Glomerular visceral epithelial cell (primary cell): ENCODE data around the gene RHBDL1.
A peak's percentile ranks its signal among the peaks of the same experiment; 100 is the strongest.

Experiments used
- DNase-seq: peaks from one replicate; pipeline ENCODE4 v3.0.0-alpha.2; 2016; ENCODE audit errors: extremely low spot score

Gene RHBDL1

DNA sequence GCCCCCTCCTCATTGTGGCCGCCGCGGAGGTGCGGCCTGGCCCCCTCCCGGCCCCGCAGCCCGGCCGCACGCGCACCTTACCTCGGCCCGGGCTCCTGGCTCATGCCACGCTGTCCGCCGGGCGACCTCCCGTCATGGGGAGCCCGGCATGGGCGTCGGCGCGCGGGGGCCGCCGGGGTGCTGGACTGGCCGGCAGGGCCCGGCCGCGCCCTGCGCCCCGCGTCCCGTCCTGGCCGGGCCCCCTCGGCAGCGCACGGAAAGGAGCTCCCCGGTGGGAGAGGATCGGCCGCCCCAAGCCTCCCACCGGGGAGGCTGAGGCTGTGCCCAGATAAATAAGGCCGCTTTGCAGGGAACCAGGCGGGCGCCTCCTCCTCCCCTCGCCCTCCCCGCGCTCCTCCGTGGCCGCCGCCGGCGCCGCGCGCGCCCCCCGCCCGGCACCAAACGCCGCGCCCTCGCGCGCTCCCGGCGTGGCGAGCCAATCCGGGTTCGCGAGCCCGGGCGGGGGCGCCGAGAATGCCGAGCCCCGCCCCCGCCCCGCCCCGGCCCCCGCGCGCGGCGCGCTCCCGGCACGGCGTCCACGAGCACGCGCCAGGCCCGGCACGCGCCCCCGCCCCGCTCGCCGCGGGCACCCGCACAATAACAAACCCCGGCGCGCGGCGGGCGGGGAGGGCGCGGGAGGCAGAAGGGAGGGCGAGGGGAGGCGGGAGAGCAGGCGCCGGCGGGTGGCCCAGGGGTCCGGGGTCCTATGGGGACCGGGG, 30.1 kb downstream of the RHBDL1 start, which contains the start of gene FBXL16:
Gene FBXL16 (minus strand): TSS at position 371 of the 758 bp plus-strand sequence. CDS start 8,396 bp downstream, outside the sequence.
- DNase-seq, result no peak

DNA sequence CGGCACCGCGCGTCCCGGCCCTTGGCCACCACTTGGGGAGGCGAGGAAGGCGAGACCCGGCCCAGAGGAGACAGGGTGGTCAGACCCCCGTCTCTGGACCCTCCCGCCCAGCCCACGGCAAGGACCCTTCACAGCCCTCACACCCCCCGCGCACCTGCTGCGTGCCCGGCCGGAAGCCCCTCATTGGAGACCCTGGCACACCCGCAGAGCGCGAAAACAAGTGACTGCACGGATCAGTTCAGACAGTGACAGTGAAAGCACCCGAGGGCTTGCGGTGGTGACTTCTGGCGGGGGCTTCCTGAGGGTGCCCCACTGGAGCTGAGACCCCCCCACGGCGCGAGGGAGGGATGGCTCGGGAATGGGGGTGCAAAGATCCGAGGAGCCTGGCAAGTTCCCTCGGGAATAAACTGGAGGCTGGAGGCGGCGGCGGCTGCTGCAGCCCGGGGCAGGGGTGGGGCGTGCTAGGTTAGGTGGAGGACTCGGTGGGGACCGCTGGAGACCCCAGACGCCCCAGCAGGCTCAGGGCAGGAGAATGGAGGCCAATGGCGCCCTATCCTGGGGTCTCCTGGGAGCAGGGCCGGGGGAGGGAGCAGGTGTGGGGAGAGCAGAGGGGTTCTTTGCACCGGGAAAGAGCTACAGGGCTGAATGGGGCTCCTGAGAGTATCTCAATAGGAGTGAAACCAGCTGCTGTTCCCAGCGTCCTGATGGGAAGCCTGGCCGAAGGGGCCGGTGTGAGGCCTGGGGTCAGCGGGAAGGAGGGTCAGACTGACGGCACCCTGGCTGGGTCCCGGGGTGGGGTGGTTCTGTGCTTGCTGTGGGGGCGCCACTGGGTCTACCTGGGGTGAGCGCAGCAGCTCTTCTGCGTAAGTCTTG, 31.0 kb downstream of the RHBDL1 start:
- DNase-seq, result no peak

DNA sequence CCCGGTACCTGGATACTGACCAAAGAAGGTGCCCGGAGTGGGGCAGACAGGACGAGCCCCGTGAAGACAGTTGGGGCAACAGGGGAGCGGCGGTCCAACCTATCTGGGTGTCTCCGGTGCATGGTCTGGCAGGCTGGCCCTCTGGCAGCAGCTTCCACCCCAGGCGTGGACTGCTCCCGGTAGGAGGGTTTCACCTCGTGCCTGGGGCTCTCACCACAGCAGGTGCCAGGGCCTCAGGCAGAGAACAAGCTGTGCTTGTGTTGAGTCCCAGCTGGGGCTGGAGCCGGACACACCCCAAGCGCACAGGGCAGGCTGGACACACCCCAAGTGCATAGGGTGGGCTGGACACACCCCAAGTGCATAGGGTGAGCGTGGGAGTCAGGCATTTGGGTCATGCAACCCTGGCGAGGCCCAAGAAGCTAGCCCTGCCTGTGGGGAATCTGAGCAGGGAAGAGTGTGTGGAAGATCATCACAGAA, 31.6 kb downstream of the RHBDL1 start:
- DNase-seq, result no peak

DNA sequence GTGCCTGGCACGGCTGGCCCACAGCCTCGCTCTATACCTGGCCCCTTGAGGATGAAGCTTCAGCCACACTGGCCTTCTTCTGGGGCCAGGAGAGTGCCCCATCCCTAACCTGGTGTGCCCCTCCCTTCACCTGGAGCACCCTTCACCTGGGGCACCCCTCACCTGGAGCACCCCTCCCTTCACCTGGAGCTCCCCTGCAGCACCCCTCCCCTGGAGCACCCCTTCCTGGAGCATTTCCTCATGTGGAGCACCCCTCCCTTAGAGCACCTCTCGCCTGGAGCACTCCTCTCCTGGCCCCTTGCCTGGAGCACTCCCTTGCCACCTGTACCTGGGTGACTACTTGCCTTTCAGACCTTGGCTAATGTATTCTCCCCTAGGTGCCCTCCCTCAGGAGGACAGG, 32.5 kb downstream of the RHBDL1 start:
- no peak for DNase-seq

DNA sequence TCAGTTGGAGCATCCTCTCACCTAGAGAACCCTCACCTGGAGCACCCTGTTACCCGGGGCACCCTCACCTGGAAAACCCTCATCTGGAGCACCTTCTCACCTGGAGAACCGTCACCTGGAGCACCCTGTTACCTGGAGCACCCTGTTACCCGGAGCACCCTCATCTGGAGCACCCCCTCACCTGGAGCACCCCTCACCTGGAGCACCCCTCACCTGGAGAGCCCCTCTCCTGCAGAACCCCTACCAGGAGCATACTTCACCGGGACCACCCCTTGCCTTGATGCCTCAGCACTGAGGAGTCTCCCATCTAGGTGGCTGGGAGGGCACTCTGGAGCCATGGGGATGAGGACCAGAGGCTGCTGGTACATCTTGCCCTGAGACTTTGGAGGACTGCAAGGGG, 33.5 kb downstream of the RHBDL1 start:
- DNase-seq, result no peak

DNA sequence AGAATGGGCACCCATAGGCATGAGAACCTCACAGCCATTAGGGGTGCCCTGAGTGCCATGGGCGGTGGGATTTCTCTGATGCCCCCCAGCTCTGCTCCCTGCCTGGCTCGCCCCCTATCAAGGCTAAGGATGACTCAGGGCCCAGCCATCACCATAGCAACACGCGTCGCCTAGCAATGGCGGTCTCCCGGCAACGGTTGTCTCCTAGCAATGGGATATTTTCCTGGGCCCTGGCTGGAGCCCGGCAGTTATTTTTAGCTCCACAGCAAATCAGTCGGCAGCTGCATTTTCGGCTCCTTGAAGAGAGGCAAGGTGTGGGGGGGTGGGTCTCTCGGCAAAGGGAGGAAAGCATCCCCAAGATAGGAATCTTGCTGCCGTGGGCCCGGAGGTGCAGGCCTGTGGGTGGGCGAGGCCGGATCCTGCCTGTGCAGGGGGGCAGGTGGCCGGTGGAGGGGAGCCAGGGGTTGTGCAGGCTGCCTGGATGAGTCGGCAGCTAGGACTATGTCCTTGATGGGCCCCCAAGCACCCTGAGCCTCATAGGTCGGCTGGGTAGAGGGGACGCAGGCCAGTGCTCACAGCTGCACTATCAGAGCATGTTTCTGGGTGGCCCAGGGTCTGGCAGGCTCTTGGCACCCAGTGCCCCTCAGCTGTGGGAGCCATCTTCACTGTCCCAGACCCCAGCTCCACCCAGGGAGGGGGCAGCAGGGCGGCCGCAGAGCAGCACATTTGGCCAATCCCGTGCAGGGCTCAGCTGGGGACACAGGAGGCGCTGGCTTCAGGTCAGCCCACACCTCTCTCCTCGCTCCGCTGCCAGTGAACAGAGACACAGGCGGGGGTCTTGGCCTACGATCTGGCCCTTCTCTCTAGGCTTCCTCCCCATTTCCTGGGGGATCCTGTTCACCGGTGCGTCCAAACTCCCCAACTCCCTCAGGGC, 34.4 kb downstream of the RHBDL1 start:
- DNase-seq, result peak; percentile 70

DNA sequence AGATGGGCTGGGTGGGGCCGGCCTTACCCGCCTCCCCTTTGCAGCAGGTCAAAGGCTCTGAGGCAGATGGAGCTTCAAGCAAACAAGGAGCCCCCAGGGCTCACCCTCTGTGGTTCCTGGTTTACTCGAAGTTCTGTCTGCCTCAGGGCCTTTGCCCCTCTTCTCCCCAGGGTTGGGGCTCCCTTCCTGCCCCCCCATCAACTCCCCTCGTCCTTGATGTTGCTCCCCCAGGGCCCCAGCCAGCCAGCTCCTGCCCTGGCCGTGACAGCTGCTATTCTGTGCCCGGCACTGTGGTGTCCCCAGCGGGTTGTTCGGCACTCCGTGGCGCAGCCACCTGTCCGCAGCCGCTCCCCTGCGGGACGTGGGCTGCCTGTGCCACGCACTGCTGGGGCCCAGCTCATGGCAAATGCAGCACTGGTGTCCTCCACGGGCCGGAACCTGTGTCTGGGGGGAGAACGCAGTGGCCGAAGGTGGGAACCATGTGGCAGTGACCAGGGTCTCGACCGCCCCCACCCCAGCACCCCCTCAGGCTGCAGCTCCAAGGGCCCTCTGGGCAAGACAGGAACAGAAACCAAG, 35.1 kb downstream of the RHBDL1 start:
- no peak for DNase-seq

DNA sequence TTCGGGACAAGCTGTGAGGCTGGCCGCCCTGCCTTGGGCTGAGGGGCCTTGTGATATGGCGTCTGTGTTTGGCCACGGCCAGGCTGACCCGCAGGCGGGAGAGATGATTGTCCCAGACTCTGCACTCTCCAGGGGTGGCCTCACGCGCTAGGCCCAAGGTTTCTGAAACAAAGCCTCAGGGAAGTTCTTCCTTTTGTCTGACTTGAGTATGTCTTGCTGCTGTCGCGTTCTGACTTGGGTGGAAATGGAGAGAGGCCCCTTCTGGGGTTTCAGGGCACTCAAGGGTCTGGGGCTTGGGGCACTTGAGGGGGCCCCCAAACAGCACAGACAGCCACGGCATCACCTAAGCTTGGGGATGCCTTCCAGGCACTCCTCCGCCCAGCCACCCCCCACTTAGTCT, 35.6 kb downstream of the RHBDL1 start:
- no peak for DNase-seq

DNA sequence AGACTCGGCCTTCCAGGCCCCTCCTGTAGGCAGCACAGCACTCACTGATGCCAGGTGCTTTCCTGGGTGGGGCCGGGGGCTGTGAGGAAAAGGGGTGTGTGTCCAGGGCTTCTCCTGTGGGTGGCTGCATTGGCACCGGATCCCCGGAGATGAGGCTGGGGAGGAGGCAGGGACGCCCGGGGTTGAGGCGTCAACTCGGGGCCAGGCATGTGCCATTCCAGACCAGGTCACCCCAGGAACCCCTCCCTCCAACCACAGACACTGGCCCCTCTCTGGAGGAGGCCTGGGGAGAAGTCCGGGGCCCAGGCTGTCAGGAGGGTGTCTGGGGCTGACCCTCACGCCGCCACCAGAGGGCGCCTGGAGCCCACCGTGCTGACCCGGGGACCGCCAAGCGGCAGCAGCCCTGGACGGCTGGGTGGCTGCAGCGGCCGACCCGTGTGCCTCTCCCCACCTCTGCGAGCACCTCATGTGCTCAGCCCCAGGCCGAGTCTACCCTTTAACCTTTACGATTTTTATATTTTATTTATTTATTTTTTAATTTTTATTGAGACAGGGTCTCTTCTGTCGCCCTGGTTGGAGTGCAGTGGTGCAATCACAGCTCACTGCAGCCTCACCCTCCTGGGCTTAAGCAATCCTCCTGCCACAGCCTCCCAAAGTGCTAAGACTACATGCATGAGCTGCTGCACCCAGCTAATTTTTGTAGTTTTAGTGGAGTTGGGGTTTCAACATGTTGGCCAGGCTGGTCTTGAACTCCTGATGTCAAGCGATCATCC, 36.3 kb downstream of the RHBDL1 start:
- DNase-seq, result peak; percentile 75

DNA sequence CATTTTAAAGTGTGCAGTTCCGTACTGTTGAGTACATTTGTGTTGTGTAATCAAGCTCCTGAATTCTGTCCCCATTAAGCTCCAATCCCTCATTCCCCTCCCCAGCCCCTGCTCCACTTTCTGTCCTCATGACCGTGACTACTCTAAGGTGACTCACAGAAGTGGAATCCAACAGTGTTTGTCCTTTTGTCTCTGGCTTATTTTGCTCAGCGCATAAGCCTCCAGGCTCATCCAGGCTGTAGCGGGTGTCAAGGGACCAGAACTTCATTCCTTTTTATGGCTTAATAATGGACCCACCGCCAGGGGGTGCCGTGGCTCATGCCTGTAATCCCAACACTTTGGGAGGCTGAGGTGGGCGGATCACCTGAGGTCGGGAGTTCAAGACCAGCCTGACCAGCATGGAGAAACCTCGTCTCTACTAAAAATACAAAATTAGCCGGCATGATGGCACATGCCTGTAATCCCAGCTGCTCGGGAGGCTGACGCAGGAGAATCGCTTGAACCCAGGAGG, 37.3 kb downstream of the RHBDL1 start:
- peak; percentile 86 for DNase-seq

DNA sequence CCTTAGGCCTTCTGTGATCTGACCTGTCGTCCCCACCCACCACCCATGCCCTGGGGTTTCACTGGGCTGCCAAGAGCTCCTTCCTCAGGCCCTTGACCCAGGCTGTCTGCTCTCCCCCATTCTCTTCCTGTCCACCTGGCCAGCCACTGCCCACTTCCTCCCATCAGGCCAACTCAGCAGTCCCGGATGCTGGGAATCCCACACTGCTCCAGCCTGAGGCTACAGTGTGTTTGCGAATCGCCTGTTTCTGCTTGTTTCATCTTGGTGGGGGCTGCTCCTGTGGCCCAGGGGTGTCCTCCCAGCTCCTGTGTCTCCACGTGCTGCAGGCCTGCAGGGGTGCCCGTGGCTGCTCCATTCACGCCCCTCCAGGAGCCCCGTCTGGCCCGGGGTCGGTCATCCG, 38.6 kb downstream of the RHBDL1 start:
- DNase-seq, result no peak

DNA sequence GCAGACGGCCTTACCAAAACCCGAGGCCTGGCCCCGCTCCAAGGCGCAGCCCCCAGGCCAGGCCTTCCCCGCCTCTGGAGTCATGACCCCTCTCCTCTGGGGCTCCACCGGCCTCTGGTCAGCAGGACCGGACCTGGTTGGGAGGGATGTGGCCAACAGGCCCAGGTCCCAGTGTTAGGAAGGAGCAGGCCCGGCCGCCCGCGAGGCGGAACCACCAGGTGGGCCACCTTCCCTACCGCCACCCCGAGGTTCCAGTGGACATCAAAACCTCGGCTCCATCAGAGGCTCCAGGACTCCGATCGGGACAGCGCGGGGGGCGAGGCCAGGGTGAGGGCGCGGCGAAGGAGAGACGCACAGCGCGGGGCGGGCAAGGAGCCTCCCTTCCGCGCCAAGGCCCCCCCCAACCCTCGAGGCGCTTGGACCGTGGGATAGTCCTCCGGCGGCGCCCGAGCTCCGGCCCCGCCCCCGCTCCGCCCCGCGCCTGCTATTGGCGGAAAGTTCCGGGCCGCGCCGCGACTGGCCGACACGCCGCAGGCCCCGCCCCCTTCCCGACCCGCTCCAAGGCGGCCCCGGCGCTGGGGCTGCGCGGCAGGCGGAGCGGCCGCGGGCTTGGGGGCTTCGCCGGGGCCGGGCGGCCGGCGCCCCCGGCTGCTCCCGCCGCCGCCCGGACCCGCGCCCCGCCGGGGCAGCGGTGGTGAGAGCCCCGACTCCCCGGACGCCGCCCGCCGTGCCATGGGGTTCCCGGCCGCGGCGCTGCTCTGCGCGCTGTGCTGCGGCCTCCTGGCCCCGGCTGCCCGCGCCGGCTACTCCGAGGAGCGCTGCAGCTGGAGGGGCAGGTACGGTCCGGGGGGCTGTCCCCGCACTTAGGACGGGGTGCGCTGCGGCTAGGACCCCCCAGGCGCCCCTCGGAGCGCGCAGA, 39.3 kb downstream of the RHBDL1 start, which contains the start of gene METRN:
Gene METRN (plus strand): TSS at position 561 of the 919 bp plus-strand sequence. CDS start 172 bp downstream, at position 733.
- DNase-seq, result peak; percentile 84

DNA sequence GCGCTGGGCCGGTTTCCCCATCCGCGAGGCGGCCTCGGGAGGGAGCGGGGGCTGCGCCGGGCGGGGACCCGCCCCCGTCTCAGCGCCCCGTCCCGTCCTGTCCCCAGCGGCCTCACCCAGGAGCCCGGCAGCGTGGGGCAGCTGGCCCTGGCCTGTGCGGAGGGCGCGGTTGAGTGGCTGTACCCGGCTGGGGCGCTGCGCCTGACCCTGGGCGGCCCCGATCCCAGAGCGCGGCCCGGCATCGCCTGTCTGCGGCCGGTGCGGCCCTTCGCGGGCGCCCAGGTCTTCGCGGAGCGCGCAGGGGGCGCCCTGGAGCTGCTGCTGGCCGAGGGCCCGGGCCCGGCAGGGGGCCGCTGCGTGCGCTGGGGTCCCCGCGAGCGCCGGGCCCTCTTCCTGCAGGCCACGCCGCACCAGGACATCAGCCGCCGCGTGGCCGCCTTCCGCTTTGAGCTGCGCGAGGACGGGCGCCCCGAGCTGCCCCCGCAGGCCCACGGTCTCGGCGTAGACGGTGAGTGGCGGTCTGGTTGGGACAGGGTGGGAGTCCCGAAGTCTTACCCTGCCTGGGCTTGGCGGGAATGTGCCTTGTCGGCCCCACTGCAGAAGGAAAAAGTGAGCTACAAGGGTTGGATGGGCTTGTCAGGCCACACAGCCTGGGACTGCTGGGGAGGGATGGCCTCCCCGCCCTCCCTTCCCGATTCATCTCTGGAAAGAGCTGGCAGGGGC, 40.2 kb downstream of the RHBDL1 start:
- no peak for DNase-seq

DNA sequence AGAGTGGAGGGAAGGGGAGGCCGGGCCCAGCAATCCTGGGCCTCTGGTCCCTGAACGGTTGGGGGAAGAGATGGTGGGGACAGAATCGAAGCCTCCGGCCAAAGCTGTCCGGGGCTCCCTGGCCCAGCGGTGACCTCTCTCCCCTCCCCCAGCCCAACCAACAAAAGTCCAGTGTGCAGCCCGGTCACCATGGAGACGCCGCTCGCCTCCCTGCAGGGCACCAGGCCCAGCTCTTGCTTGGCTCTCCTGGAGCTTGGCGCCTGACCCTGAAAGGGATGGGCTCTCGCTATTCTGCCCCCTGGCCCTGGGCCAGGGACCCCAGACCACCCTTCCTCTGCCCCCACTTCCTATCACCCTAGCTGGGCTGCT, 40.7 kb downstream of the RHBDL1 start:
- no peak for DNase-seq

DNA sequence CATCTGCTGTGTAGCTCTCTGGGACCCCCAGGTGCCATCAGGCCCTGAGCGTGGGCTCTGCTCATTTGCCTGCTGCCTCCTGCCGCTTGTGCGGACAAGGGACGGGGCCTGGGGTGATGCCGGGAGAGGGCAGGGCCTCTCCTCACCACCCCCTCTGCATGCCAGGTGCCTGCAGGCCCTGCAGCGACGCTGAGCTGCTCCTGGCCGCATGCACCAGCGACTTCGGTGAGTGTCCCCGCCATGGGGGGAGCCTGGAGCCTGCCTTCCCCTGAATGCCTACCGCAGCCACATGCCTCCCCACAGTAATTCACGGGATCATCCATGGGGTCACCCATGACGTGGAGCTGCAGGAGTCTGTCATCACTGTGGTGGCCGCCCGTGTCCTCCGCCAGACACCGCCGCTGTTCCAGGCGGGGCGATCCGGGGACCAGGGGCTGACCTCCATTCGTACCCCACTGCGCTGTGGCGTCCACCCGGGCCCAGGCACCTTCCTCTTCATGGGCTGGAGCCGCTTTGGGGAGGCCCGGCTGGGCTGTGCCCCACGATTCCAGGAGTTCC, 41.4 kb downstream of the RHBDL1 start:
- no peak for DNase-seq

DNA sequence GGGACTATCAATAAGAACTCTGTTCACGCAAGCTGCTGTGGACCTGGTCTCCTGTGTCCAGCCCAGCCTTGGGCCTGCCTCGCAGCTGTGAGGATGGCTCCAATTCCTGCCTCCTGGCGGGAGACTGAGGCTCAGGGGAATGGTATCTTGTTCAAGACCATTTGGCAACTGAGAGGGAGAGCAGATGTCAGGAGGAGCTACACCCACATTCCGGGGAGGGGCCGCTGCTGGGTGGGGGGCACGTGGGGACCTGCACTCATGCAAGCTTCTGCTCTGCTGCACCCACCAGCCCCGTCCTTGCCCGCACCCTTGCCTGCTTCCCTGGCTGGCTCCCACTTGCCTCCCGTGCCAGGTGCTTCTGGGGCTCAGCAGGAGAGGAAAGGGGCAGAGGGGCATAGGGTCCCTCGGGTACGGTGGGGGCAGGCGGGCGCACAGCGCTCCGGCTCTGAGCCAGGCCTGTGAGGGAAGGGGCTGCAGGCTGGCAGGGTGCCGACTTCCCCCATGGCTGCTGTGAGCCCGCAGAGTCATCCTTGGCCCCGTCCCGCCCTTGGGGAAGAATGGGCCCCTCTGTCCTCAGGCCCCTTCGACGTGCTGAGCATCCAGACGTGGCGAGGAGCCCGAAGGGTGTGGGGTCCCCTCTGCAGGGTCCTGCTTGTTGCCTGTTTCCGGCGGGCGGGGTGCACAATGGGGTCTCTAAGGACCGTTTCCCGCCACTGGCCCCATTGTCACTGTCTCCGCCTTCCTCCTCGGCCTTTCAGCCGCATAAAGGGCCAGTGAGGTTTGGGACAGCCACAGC, 42.2 kb downstream of the RHBDL1 start:
- no peak for DNase-seq

DNA sequence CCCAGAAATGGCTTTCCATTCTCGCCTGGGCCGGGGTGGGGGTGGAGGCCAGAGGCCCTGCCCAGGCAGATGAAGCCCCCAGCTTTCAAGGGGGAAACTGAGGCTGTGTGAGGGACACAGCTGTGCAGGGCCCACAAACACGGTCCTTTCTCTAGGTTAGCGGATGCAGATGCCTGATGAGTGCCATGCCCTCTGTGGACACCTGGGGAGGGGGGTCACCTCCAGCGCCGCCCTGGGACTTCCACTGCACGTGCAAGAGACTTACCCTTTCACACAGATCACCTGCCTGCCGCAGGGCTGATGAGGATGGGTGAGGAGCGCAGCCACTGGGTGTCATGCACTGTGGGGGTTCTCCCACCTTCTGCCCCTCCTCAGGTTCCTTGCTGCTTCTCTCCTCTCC, 42.9 kb downstream of the RHBDL1 start:
- no peak for DNase-seq
